Measurements from ENCODE around the gene HOXA5. TPM values are rescaled to one million over a fixed set of nuclear protein-coding genes. Genes with fewer than 3 reads are reported as not detected.

The HOXA5 gene
- total and polyA plus RNA-seq, 11 donors, result 0.07 to 2.8 (median 0.36) TPM; not detected in 7

DNA sequence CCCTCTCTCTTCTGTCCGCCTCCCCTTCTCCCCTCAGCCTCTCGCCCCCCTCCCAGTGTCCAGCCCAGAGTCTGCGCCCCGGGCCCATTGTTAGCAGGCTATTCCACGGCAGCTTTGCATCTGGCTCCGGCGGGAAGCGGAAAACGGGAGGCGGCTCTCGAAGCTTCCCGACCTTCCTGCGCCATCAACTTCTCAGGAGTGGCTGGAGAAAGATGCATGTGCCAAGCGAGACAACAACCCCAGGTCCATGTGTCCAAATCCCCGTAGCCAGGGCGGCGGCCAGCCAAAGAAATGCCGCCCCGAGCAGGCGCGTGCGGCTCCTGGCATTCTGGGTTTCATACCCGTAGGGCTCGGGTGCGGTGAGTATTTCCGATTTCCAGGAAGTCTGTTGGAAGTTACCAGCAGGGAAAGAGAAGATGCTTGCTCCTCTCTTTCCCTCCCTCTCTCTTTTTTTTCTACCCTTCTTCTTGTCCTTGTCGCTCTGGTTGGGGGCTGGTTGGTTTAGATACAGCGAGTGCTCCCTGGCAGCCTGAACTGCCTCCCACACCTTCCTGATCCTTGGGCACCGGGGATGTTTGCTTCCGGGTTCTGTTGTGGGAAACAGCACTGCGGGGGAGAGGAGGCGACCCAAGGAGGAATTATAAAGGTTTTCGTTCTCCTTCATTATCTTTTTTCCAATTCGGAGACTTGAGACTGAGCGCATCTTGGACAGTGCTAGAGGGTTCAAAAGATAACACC lies 39.8 kb downstream of the HOXA5 start:
- Histone ChIP-seq H3K9me3 (no peaks in the 10 kb centered on the region), H3K36me3 (no peaks in the 10 kb centered on the region), H3K4me3 (peak overlapping the region in 7 of 12 donors; percentile 5 to 43 (median 34)), H3K4me1 (peaks cover 0 to 33% (median 9%) of the 10 kb centered on the region in 12 donors), H3K27ac (peak overlapping the region in 5 of 12 donors; percentile 42 to 93 (median 60)), H3K27me3 (peaks cover 62 to 100% (median 97%) of the 10 kb centered on the region in 9 donors)
- intact Hi-C loops (cut with DNase I), result no loop called here
- 6 to 12% (median 10%) methylated on average over 34 to 35 of the region's 35 CpGs for WGBS, 4 donors
- no peak for TF ChIP-seq POLR2A (IDR thresholded peaks at IDR 0.05)
- TF ChIP-seq, protein P1, sequence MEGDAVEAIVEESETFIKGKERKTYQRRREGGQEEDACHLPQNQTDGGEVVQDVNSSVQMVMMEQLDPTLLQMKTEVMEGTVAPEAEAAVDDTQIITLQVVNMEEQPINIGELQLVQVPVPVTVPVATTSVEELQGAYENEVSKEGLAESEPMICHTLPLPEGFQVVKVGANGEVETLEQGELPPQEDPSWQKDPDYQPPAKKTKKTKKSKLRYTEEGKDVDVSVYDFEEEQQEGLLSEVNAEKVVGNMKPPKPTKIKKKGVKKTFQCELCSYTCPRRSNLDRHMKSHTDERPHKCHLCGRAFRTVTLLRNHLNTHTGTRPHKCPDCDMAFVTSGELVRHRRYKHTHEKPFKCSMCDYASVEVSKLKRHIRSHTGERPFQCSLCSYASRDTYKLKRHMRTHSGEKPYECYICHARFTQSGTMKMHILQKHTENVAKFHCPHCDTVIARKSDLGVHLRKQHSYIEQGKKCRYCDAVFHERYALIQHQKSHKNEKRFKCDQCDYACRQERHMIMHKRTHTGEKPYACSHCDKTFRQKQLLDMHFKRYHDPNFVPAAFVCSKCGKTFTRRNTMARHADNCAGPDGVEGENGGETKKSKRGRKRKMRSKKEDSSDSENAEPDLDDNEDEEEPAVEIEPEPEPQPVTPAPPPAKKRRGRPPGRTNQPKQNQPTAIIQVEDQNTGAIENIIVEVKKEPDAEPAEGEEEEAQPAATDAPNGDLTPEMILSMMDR (IDR thresholded peaks at IDR 0.05), result no peak
- ATAC-seq (no peak), DNase-seq (no peak)

DNA sequence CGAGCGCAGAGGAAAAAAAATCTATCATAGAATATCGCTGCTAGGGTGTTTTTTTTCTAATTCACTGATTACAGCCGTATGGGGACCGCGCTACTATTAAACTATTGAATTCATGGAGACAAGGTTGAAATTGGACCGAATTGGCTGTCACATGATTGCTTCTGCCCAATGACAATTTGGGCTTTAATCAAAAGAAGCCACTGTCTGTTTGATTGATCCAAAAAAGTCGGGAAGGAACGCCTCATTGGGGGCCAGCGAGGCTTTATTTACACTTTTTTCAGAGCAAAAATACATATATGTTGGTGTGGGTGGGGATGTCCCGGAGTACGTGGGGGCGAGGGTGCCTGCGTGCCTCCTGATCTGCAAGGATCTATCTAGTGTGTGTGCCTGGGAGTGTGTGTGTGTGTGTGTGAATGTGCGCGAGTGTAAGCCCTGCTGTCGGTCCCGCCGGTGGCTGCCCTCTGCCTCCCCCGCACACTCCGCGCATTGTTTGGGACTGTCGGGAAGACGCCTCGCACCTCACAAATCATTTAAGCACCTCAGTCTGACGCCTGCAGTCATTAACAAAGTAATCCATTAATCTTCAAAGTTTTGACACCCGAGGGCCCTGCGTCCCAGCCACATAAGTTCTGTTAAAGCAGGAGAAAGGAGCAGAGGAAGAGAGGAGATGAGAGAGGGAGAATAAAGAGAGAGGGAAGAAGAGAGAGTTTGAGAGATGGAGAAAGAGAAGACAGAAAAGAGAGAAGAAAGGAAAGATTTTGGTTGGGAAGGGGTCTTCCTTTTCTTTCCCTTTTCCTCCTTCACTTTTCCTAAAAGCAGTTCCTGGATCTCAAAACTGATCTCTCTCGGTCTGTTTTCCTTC lies 40.7 kb downstream of the HOXA5 start, which contains the start of gene HOXA2:
HOXA2 (minus strand) TSS at position 103 of the 862 bp plus-strand sequence. CDS start 183 bp downstream, outside the sequence.
- no peaks in the 10 kb centered on the region for H3K36me3 ChIP-seq
- no peak for DNase-seq
- peak within 1 kb of the TSS in 10 of 12 donors; percentile 1 to 43 (median 28) for H3K4me3 ChIP-seq
- intact Hi-C loops (cut with DNase I), result no loop called here
- H3K9me3 ChIP-seq, result no peaks in the 10 kb centered on the region
- peaks cover 62 to 100% (median 98%) of the 10 kb centered on the region in 9 donors for H3K27me3 ChIP-seq
- peak within 1 kb of the TSS in 8 of 12 donors; percentile 10 to 93 (median 53) for H3K27ac ChIP-seq
- ATAC-seq, result peak in 1 of 4 donors; percentile 50
- H3K4me1 ChIP-seq, result peaks cover 0 to 40% (median 7%) of the 10 kb centered on the region in 12 donors
- no peak for TF ChIP-seq POLR2A (IDR thresholded peaks at IDR 0.05)
- TF ChIP-seq, protein P1 (IDR thresholded peaks at IDR 0.05), result no peak
- WGBS, 4 donors, result 5 to 8% (median 5%) methylated on average over 29 of the region's 29 CpGs

DNA sequence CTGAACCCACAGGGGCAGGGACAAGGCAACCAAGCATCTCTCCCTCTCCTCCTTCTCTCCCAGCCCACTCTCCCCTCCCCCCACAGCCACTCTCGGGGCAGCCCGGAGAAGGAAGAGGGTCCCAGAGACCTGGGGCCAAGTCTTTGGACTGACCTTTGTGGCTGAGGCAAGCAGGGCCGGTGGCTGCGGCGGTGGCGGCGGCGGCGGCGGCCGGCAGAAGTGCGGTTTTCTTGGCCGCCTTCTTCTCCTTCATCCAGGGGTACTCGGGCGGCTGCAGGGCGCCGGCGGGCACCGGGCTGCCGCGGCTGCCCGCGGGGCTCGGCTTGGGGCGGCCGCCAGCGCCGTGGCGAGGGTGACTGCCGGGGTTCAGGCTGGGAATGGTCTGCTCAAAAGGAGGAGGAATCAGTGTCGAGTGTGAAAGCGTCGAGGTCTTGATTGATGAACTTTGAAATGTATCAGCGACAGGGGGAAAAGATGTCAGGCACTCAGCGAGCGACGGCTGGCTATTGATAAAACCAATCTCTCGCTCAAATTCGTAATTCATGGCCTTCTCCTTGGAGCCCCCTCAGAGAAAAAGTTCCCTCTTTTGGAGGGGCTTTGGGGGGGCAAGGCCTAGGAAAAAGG lies 41.4 kb downstream of the HOXA5 start:
- no peak for ATAC-seq

More for the DNA sequence above, 41.4 kb downstream of the HOXA5 start:
- intact Hi-C loops (cut with DNase I), result no loop called here
- peaks cover 62 to 100% (median 98%) of the 10 kb centered on the region in 9 donors for H3K27me3 ChIP-seq
- H3K4me3 ChIP-seq, result peak overlapping the region in 10 of 12 donors; percentile 1 to 43 (median 26)
- TF ChIP-seq POLR2A (IDR thresholded peaks at IDR 0.05), result no peak
- TF ChIP-seq, protein P1 (IDR thresholded peaks at IDR 0.05), result no peak
- H3K36me3 ChIP-seq, result no peaks in the 10 kb centered on the region
- H3K27ac ChIP-seq, result peak overlapping the region in 8 of 12 donors; percentile 10 to 93 (median 46)
- 3 to 6% (median 4%) methylated on average over 13 to 39 of the region's 39 CpGs for WGBS, 4 donors
- H3K4me1 ChIP-seq, result peaks cover 0 to 45% (median 10%) of the 10 kb centered on the region in 12 donors
- no peak for DNase-seq
- no peaks in the 10 kb centered on the region for H3K9me3 ChIP-seq

All from heart left ventricle (tissue), 16 donors.